Caco-2 (cell line): ENCODE results near the gene AK2. TPM values are rescaled to one million over a fixed set of nuclear protein-coding genes. Genes with fewer than 3 reads are reported as not detected.

Experiments
- BruUV-seq: library from RNA; stranded (reverse); fragments of 400-500 nt; replicated peaks from 2 replicates; lab custom pipeline; 2021; lab: Mats Ljungman, UMichigan
- CTCF ChIA-PET: fragments of 300-600 bp; sonication (Branson Sonifier 250); formaldehyde crosslinking; loops from one replicate; lab custom pipeline; 2022; ENCODE audit warnings: antibody characterized with exemption; lab: Charles Lee
- POLR2A ChIA-PET: fragments of 300-600 bp; sonication (Branson Sonifier 250); formaldehyde crosslinking; loops from one replicate; lab custom pipeline; 2022; ENCODE audit warnings: antibody characterized with exemption; lab: Charles Lee
- DNase-seq, 2 experiments: peaks; one replicate each; pipeline versions ENCODE4 v3.0.0 to v3.0.0-alpha.2; 2020 to 2022
- H3K27me3 ChIP-seq: replicated peaks from 2 replicates; pipeline ENCODE4 v1.6.0; 2011; ENCODE audit warnings: low read length; ENCODE audit not compliant: control insufficient read depth, insufficient read depth
- H3K36me3 ChIP-seq: 2 replicates; pipeline ENCODE4 v1.5.1; 2011; ENCODE audit warnings: low read length; ENCODE audit not compliant: control insufficient read depth, insufficient read depth
- H3K4me1 ChIP-seq: fragments of 250-450 bp; sonication (Bioruptor Pico); 2 replicates; pipeline ENCODE4 v1.5.1; 2020; ENCODE audit warnings: mild to moderate bottlenecking
- H3K4me3 ChIP-seq: 2 replicates; pipeline ENCODE4 v1.5.1; 2011; ENCODE audit warnings: low read depth, mild to moderate bottlenecking, control low read depth, low read length
- H3K9me3 ChIP-seq: fragments of 250-450 bp; sonication (Bioruptor Pico); 2 replicates; pipeline ENCODE4 v1.5.1; 2020; ENCODE audit warnings: mild to moderate bottlenecking, moderate library complexity
- H3K27ac Mint-ChIP-seq: one replicate; pipeline ENCODE4 v1.8.0; 2022; ENCODE audit warnings: mixed read lengths; ENCODE audit not compliant: unreplicated experiment
- H3K27me3 Mint-ChIP-seq: one replicate; pipeline ENCODE4 v1.8.0; 2022; ENCODE audit warnings: mixed read lengths; ENCODE audit not compliant: insufficient read depth, unreplicated experiment
- H3K36me3 Mint-ChIP-seq: one replicate; pipeline ENCODE4 v1.8.0; 2022; ENCODE audit warnings: mild to moderate bottlenecking, mixed read lengths; ENCODE audit not compliant: insufficient read depth, unreplicated experiment
- H3K4me1 Mint-ChIP-seq: one replicate; pipeline ENCODE4 v1.8.0; 2022; ENCODE audit warnings: low read depth, mixed read lengths; ENCODE audit not compliant: unreplicated experiment
- H3K4me3 Mint-ChIP-seq: one replicate; pipeline ENCODE4 v1.8.0; 2022; ENCODE audit warnings: mild to moderate bottlenecking, moderate library complexity, mixed read lengths; ENCODE audit not compliant: unreplicated experiment
- H3K9me3 Mint-ChIP-seq: one replicate; pipeline ENCODE4 v1.8.0; 2022; ENCODE audit warnings: mixed read lengths; ENCODE audit not compliant: unreplicated experiment
- intact Hi-C: fragments of 100-400 bp; cut with micrococcal nuclease; formaldehyde crosslinking; loops from one replicate; pipeline ENCODE4 v1.10.0; 2022; ENCODE audit not compliant: unreplicated experiment
- total RNA-seq: library from RNA; stranded (reverse); gene quantifications from 2 replicates; pipeline ENCODE4 v1.2.3, GENCODE V29; 2022
- TF ChIP-seq, protein P1 (sequence below), 2 experiments: fragments of 200-600 bp in 1 of 2; IDR thresholded peaks; 1 replicate in 1 of 2; 2 replicates in 1 of 2; pipeline versions ENCODE4 v1.5.1 to v1.8.0; 2011 to 2022; ENCODE audit warnings: antibody characterized with exemption in 1 of 2, control low read depth in 1 of 2, inconsistent platforms in 1 of 2, low read depth in 1 of 2, low read length in 1 of 2, mild to moderate bottlenecking in 1 of 2, moderate library complexity in 1 of 2; ENCODE audit not compliant: insufficient read depth in 1 of 2, severe bottlenecking in 1 of 2, unreplicated experiment in 1 of 2

The AK2 gene
- total RNA-seq, 1 experiment from 2014 or later, result 127 TPM

DNA sequence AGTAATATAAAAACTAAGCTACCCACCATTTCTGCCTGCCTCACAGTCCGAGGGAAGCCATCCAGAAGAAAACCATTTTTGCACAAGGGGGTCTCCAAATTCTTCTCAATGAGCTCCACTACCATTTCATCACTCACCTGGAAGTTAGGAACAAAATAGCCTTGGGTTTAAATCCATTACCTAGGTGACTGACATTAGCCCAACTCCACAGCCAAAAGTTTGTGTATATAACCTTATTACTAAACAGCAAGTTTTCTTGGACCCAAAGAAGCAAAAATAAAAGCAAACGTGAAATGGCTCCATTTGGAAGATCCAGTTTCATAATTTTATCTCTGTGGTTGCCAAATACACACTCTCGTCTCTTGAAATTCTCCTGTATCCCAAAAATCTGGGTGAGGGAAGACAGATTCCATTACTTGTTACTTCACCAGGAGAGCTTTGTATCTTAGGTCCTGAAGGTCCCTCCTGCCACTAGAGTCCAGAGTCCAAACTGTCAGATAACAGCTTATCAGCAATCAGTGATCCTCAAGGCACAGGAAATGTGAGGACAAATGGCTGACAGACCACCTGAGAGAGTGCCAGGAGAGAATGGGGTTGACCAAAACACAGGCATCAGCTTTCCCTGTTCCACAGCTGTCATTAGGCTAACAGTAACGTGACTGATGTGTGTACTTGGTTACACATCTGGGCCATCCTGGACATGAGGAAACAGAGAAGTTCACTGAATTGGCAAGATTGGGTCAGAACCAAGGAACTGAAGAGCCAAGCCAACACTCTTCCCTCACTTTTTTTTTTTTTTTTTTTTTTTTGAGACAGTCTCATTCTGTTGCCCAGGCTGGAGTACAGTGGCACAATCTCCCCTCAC, 14.9 kb downstream of the AK2 start:
- Mint-ChIP-seq H3K27me3 (no peaks in the 10 kb centered on the region), H3K36me3 (peaks cover 49% of the 10 kb centered on the region), H3K4me1 (peaks cover 20% of the 10 kb centered on the region), H3K27ac (peak overlapping the region; percentile 39), H3K9me3 (no peaks in the 10 kb centered on the region), H3K4me3 (peak overlapping the region; percentile 11)
- Histone ChIP-seq H3K9me3 (no peaks in the 10 kb centered on the region), H3K27me3 (no peaks in the 10 kb centered on the region), H3K4me3 (no peak overlapping the region), H3K36me3 (peaks cover 1% of the 10 kb centered on the region), H3K4me1 (peaks cover 30% of the 10 kb centered on the region)
- peak; percentile 30 to 42 for DNase-seq
- CTCF ChIA-PET, result interaction anchor here (1.2 to 1.9 kb wide), 2 partner anchors 15 to 33 kb away, joined by 3 to 5 read pairs; no protein-coding TSS in a partner anchor
- TF ChIP-seq, protein P1, sequence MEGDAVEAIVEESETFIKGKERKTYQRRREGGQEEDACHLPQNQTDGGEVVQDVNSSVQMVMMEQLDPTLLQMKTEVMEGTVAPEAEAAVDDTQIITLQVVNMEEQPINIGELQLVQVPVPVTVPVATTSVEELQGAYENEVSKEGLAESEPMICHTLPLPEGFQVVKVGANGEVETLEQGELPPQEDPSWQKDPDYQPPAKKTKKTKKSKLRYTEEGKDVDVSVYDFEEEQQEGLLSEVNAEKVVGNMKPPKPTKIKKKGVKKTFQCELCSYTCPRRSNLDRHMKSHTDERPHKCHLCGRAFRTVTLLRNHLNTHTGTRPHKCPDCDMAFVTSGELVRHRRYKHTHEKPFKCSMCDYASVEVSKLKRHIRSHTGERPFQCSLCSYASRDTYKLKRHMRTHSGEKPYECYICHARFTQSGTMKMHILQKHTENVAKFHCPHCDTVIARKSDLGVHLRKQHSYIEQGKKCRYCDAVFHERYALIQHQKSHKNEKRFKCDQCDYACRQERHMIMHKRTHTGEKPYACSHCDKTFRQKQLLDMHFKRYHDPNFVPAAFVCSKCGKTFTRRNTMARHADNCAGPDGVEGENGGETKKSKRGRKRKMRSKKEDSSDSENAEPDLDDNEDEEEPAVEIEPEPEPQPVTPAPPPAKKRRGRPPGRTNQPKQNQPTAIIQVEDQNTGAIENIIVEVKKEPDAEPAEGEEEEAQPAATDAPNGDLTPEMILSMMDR (IDR thresholded peaks at IDR 0.05; ENCODE audit: insufficient read depth in 1 of 2, low read depth in 1 of 2, low read length in 1 of 2, severe bottlenecking in 1 of 2, unreplicated experiment in 1 of 2), result no peak
- intact Hi-C loops, result loop anchor here (2.0 kb wide), 1 partner anchor 15 kb away; no protein-coding TSS in a partner anchor
- POLR2A ChIA-PET, result interaction anchor here (1.0 to 1.6 kb wide), 2 partner anchors 57 to 69 kb away, joined by 3 to 4 read pairs; partner anchors contain the start of gene RNF19B
- BruUV-seq, result TSS peak; percentile 5

GRCh38 chr1:33018112-33018511, 18.6 kb downstream of the AK2 start:
- ChIA-PET CTCF (no interaction called here), POLR2A (no interaction called here)
- Histone ChIP-seq H3K4me3 (no peak overlapping the region), H3K27me3 (no peaks in the 10 kb centered on the region), H3K9me3 (no peaks in the 10 kb centered on the region), H3K36me3 (peaks cover 1% of the 10 kb centered on the region), H3K4me1 (peaks cover 28% of the 10 kb centered on the region)
- Mint-ChIP-seq H3K9me3 (no peaks in the 10 kb centered on the region), H3K27ac (no peak overlapping the region), H3K27me3 (no peaks in the 10 kb centered on the region), H3K36me3 (peaks cover 51% of the 10 kb centered on the region), H3K4me3 (no peak overlapping the region), H3K4me1 (peaks cover 24% of the 10 kb centered on the region)
- no TSS peak for BruUV-seq
- TF ChIP-seq, protein P1 (IDR thresholded peaks at IDR 0.05; ENCODE audit: insufficient read depth in 1 of 2, low read depth in 1 of 2, low read length in 1 of 2, severe bottlenecking in 1 of 2, unreplicated experiment in 1 of 2), result no peak
- DNase-seq, result no peak
- intact Hi-C loops, result no loop called here

DNA sequence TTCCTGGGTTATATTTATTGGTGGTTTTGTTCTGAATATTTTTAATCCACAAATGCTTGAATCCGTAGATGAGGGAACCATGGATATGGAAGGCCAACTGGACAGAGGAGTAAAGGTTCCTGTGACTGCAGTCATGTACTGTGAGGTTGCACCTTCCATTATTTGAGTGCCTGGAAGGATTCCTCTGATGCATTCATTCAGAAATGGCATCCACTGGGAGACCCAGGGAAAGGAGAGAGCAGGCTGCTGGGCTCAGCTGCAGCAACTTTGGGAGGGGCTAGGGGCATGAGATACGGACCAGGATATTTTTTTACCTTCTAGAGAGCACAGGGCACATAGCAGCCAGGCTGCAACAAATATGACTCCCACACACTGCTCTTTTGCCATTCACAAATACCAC, 19.5 kb downstream of the AK2 start:
- DNase-seq, result no peak
- BruUV-seq, result no TSS peak
- intact Hi-C loops, result no loop called here
- Mint-ChIP-seq H3K27me3 (no peaks in the 10 kb centered on the region), H3K9me3 (no peaks in the 10 kb centered on the region), H3K27ac (no peak overlapping the region), H3K36me3 (peaks cover 48% of the 10 kb centered on the region), H3K4me3 (no peak overlapping the region), H3K4me1 (peaks cover 15% of the 10 kb centered on the region)
- ChIA-PET POLR2A (no interaction called here), CTCF (no interaction called here)
- Histone ChIP-seq H3K27me3 (no peaks in the 10 kb centered on the region), H3K4me1 (peaks cover 18% of the 10 kb centered on the region), H3K36me3 (peaks cover 1% of the 10 kb centered on the region), H3K4me3 (no peak overlapping the region), H3K9me3 (no peaks in the 10 kb centered on the region)
- TF ChIP-seq, protein P1 (IDR thresholded peaks at IDR 0.05; ENCODE audit: insufficient read depth in 1 of 2, low read depth in 1 of 2, low read length in 1 of 2, severe bottlenecking in 1 of 2, unreplicated experiment in 1 of 2), result no peak
